NOMO-1 treated with dmso at 0.1 percent for 144 hours (cell line): ENCODE data around the gene GALNT7.

Experiments
- DNase-seq: peaks from one replicate; lab custom pipeline; 2025; ENCODE audit not compliant: unreplicated experiment; lab: John Stamatoyannopoulos, UW

The GALNT7 gene

GRCh38 chr4:173235050-173235449 lies 66.4 kb downstream of the GALNT7 start:
- no peak for DNase-seq

- no peak for DNase-seq
Measured at GRCh38 chr4:173236301-173236700, 67.7 kb downstream of the GALNT7 start.

DNA sequence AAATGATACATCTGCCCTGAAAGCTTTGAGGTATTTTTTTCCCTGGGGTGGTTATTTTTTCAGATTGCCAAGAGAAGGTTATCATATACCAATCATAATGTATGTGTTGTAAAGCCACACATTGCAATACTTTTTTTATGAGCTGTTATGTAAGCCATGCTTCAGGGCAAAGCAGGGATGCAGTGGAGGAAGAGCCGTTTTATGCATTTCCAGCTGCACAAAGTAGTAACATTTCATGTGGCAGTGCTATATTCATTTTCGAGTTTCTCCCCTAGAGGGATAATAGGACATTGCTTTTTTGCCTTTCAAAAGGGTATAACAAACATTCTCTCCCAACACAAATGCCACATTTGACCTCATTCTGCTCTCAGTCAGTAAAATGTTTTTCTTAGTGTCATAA lies 68.5 kb downstream of the GALNT7 start:
- no peak for DNase-seq

- DNase-seq: no peak
Measured at GRCh38 chr4:173237762-173238161, 69.2 kb downstream of the GALNT7 start.

DNA sequence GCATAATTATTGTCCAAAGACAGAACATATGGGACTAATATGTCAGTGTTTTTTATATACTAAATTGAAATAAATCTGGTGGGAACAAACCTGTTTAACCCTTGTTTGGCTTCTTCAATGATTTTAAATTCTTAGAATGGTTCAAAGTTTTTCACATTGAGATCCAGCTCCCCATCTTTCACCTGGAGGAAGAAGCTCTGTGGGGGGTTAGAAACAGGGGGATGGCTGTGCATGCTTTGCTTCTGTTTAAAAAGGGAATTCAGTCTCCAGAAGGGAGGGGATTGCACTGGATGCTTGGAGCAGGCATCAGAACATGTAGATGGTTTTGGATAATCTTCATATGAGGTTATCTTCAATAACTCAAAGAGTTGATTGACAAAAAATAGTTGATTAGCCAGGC lies 72.1 kb downstream of the GALNT7 start:
- DNase-seq: no peak

GRCh38 chr4:173242466-173243250 lies 74.0 kb downstream of the GALNT7 start:
- DNase-seq: no peak

DNA sequence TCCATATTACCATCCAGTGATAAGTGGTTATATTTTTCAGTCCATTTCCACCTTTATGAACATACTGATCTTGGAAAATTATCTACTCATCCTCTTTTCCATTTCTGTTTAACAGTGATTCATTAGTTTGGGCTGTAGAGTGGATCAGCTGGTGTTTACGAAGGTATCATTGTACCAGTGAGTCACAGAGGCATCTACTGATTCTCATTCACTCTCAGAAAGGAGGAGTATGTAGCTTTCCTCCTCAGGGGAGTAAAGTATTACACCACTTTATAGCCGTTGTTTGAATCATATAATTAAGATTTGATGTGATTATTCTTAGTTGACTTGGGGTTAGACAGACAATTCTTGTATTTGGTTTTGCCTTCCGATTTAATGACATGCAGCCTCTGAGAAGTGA lies 74.7 kb downstream of the GALNT7 start:
- no peak for DNase-seq

- no peak for DNase-seq
Measured at GRCh38 chr4:173243917-173244658, 75.5 kb downstream of the GALNT7 start.

GRCh38 chr4:173245952-173246351 lies 77.3 kb downstream of the GALNT7 start:
- DNase-seq: no peak

GRCh38 chr4:173246719-173247118 lies 78.1 kb downstream of the GALNT7 start:
- DNase-seq: no peak

DNA sequence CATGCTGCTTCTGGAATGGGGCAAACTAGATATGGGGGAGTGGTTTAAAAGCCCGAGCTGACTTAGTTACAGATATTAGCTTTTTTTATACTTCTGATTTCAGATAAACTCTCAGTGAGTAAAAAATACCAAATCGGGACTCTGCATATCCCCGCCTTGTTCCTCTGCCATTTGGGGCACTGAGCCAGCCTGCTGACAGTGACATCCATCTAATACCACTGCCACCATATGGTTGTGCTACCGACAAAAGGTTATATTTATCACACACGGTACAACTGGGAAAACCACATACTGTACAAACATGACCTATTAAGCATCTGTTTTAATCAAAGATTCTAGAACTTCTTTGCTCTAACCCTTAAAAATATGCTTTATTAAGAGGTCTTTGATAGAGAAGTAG lies 78.7 kb downstream of the GALNT7 start:
- DNase-seq: no peak

DNA sequence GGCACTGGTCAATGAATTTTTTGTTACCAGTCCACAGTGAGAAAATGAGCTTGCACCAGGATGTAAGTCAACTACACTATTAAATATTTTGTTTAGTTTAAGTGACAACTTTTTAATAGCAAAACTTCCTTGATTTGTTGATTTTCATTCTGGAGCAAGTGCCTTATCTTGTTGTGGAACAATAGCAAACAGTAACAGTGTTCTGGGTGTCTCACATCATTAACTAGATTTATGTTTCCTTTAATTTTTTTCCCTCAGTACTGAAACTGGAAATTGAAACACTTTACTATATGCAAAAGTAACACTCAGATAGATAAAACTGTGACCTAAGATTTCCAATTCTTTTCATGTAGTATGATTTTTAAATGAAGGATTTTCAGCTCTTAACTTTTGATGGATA lies 80.1 kb downstream of the GALNT7 start:
- no peak for DNase-seq

DNA sequence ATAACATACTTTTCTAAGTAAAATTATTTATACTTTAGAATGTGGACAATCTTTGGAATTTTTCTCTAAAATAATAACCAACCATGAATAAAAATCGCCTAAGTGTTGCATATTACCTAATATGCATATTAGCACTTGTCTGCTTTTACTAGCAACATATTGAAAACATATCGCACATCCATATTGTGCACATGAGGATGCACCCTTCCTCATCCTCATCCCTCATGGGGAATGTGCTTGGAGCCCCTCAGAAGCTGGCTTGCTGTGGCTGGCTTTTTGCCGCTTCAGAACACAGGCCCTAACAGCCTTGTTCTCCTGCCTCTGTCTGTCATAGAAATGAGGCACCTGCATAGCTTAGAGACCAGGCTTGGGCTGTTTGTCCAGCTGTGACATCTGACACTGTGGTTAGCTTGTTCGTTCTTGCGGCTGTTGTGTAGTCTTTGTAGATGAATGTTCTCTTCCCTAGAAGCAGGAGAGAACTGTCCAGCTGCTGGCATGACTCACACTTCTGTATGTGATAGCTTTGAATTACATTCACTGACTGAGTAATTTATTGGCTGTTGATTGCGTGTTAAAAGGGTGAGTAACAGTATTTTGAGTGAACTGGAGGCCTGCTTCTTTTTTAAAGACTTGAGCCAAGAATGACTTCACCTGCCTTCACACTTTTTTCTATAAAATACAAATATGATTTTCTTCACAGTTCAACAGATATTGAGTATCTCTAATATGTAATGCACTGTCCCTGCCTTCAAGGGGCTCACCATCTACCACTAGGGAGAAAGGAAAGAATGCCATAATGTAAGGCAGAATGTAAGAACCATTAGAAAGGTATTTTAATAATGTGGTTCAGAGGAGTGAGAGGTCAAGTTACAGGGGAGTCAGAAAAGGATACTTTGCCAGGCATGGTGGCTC lies 83.7 kb downstream of the GALNT7 start:
- DNase-seq: peak; percentile 85

DNA sequence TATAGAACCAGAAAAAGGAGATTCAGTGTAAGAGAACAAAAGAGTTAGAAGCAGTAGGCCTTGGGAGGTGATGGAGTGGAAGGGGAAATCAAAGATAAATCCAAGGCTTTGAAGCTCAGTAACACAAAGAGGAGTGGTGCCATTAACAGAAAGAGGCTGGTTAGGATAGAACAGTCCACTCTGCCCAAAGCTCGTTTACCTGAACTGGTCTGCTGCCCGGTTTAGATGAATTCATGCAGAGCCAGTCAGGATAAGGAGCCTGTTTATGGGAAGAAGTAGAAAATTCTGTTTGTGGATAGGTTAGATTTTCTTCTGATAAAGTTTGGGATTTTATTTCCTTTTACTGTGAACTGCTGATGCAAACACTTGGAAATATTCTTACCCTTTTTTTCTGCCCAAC lies 85.0 kb downstream of the GALNT7 start:
- no peak for DNase-seq

DNA sequence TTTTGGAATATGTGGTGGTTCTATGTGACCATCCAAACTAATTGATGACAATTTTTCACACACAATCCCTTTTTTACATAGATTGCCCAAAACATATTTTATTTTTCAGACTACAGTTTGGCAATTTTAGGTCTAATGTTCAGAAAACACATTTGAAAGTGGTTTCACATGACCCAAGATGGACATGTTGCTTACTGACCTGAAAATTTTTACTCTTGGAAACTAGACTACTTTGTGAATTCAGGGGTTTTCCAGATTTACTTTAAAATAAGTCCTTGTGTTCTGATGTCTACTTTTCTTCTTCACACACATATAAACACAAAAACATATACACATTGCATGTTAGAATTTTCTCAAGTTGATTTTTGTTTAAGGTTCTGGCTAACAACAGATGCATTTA lies 86.0 kb downstream of the GALNT7 start:
- DNase-seq: no peak

- no peak for DNase-seq
Measured at GRCh38 chr4:173256825-173257224, 88.2 kb downstream of the GALNT7 start.

- no peak for DNase-seq
Measured at GRCh38 chr4:173257732-173258717, 89.4 kb downstream of the GALNT7 start.

- no peak for DNase-seq
Measured at GRCh38 chr4:173258866-173259265, 90.3 kb downstream of the GALNT7 start.

DNA sequence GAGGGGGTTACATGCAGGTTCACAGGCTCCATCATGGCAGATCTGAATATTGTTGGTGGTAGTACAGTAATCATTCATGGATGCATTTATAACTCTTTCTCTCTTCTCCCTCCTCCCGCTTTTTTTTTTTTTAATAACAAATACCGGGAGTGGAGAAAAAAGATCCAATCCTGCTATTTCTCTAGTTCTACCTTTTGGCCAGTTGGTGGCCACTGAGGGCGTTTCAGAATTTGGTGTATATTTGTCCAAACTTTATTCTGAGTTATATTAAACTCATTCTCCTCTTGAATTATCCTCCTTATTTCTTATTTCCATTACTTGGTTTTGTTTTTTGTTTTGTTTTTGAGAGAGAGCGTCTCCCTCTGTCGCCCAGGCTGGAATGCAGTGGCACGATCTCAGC lies 90.7 kb downstream of the GALNT7 start:
- DNase-seq: no peak

DNA sequence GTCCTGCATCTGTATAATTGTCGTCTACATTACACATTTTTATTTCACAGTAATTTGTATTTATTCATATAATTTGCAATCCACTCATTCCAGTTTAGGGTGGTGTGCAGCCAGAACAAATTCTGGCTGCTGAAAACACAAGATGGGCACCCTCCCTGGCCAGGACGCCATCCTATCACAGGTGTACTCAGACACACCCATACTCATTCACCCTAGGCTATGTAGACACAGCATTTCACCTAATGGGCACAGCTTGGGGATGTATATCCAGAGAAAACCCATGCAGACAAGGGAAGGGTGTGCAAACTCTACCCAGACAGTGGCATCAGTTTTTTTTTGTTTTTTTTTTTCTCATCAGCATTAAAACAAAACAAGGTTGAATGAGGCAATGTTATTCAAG lies 92.4 kb downstream of the GALNT7 start:
- no peak for DNase-seq
